Esophagus muscularis mucosa (tissue), 4 donors: Measurements from ENCODE around the gene ITGB6. TPM values are rescaled to one million over a fixed set of nuclear protein-coding genes. Genes with fewer than 3 reads are reported as not detected.
"Not testable (repeated sequence)": the region's sequence is repeated elsewhere in the genome, so short reads cannot be mapped to it uniquely, and the experiment has no call there.

Experiments
- DNase-seq: peaks from one replicate; pipeline ENCODE4 v3.0.0-alpha.2; 2017; ENCODE audit errors: extremely low spot score
- H3K27ac ChIP-seq, 4 donors: fragments of 200-600 bp; sonication (generic); replicated peaks in 1 of 4; 1 replicate in 3 of 4; 2 replicates in 1 of 4; pipeline ENCODE4 v1.5.1; 2016 to 2019; ENCODE audit warnings: mild to moderate bottlenecking in 1 of 4
- H3K27me3 ChIP-seq, 4 donors: fragments of 200-600 bp; sonication (generic); one replicate each; pipeline versions ENCODE4 v1.5.1 to v1.6.0; 2016 to 2019
- H3K36me3 ChIP-seq, 4 donors: fragments of 200-600 bp; sonication (generic); one replicate each; pipeline ENCODE4 v1.5.1; 2016 to 2019
- H3K4me1 ChIP-seq, 4 donors: fragments of 200-600 bp; sonication (generic); one replicate each; pipeline ENCODE4 v1.5.1; 2016 to 2019
- H3K4me3 ChIP-seq, 4 donors: fragments of 200-600 bp; sonication (generic); 1 replicate in 2 of 4; 2 replicates in 2 of 4; pipeline ENCODE4 v1.5.1; 2016 to 2019; ENCODE audit warnings: mild to moderate bottlenecking in 4 of 4, moderate library complexity in 1 of 4
- H3K9me3 ChIP-seq, 4 donors: fragments of 200-600 bp; sonication (generic); 1 replicate in 3 of 4; 2 replicates in 1 of 4; pipeline ENCODE4 v1.5.1; 2016 to 2019
- CTCF ChIP-seq, 3 experiments: fragments of 200-600 bp in 2 of 3; fragments of 450-650 bp in 1 of 3; sonication (generic) in 2 of 3; IDR thresholded peaks; one replicate each; pipeline ENCODE4 v1.5.1; 2017 to 2019; ENCODE audit warnings: antibody characterized with exemption in 3 of 3, mild to moderate bottlenecking in 2 of 3, moderate library complexity in 1 of 3
- EP300 ChIP-seq: sonication (generic); formaldehyde crosslinking; IDR thresholded peaks from one replicate; pipeline ENCODE4 v1.6.1; 2017; ENCODE audit warnings: antibody characterized with exemption
- POLR2A ChIP-seq: fragments of 450-650 bp; IDR thresholded peaks from one replicate; pipeline ENCODE4 v1.6.1; 2017; ENCODE audit warnings: antibody characterized with exemption, moderate library complexity, mild to moderate bottlenecking, low read depth
- POLR2AphosphoS5 ChIP-seq, 2 donors: sonication (generic); formaldehyde crosslinking; IDR thresholded peaks; one replicate each; pipeline ENCODE4 v1.6.1; 2017; ENCODE audit warnings: antibody characterized with exemption in 2 of 2
- WGBS: methylation state at CpG from one replicate; pipeline ENCODE4 v1.1.5; 2018; 5-methylcytosine and 5-hydroxymethylcytosine counted together
- intact Hi-C: fragments of 100-400 bp; cut with DNase I; formaldehyde crosslinking; loops from one replicate; pipeline ENCODE4 v1.15.1; 2023
- total RNA-seq, 4 donors: library from RNA; depleted of rRNA; stranded (reverse); fragments of >200 nt; gene quantifications; one replicate each; pipeline versions ENCODE4 v1.1.0 to v1.2.1, GENCODE V29; 2016

Gene ITGB6
- total RNA-seq, 4 donors from 2014 or later: 0.17 to 3.4 TPM; not detected in 2

- no peaks in the 10 kb centered on the region for H3K4me1 ChIP-seq
- WGBS: 72% methylated on average over 6 of the region's 6 CpGs
- intact Hi-C loops: no loop called here
- H3K27me3 ChIP-seq: no peaks in the 10 kb centered on the region
- H3K36me3 ChIP-seq: no peaks in the 10 kb centered on the region
- no peak for DNase-seq
- no peak for TF ChIP-seq EP300
- no peak for TF ChIP-seq POLR2AphosphoS5 (IDR thresholded peaks at IDR 0.05)
- no peak for TF ChIP-seq CTCF (IDR thresholded peaks at IDR 0.05)
- no peak for TF ChIP-seq POLR2A
- H3K4me3 ChIP-seq: no peak overlapping the region
- H3K27ac ChIP-seq: no peak overlapping the region
- H3K9me3 ChIP-seq: no peaks in the 10 kb centered on the region
Measured at GRCh38 chr2:160125828-160126227, 74.2 kb downstream of the ITGB6 start.

- Histone ChIP-seq H3K27me3 (no peaks in the 10 kb centered on the region), H3K9me3 (no peaks in the 10 kb centered on the region), H3K4me1 (no peaks in the 10 kb centered on the region), H3K27ac (no peak overlapping the region), H3K36me3 (no peaks in the 10 kb centered on the region), H3K4me3 (no peak overlapping the region)
- DNase-seq: no peak
- intact Hi-C loops: no loop called here
- no peak for TF ChIP-seq POLR2AphosphoS5 (IDR thresholded peaks at IDR 0.05)
- TF ChIP-seq POLR2A: no peak
- TF ChIP-seq EP300: no peak
- no peak for TF ChIP-seq CTCF (IDR thresholded peaks at IDR 0.05)
- WGBS: 95% methylated on average over 2 of the region's 2 CpGs
Measured at GRCh38 chr2:160125366-160125765, 74.7 kb downstream of the ITGB6 start.

GRCh38 chr2:160124571-160124970 lies 75.5 kb downstream of the ITGB6 start:
- DNase-seq: no peak
- Histone ChIP-seq H3K27ac (no peak overlapping the region), H3K4me1 (no peaks in the 10 kb centered on the region), H3K36me3 (no peaks in the 10 kb centered on the region), H3K27me3 (no peaks in the 10 kb centered on the region), H3K9me3 (no peaks in the 10 kb centered on the region), H3K4me3 (no peak overlapping the region)
- intact Hi-C loops: no loop called here
- WGBS: 88% methylated on average over 1 of the region's 1 CpG
- TF ChIP-seq POLR2A (no peak), POLR2AphosphoS5 (IDR thresholded peaks at IDR 0.05) (no peak), EP300 (no peak), CTCF (IDR thresholded peaks at IDR 0.05) (no peak)

- not testable (repeated sequence) for H3K36me3 ChIP-seq, H3K4me1 ChIP-seq, DNase-seq, H3K27ac ChIP-seq, H3K27me3 ChIP-seq, H3K9me3 ChIP-seq, H3K4me3 ChIP-seq
- intact Hi-C loops: loop anchor here (5.0 to 10.0 kb wide), 2 partner anchors 100 to 878 kb away; no protein-coding TSS in a partner anchor
- WGBS: 60% methylated on average over 1 of the region's 8 CpGs
Measured at GRCh38 chr2:160114721-160115120, 85.4 kb downstream of the ITGB6 start.

- Histone ChIP-seq H3K4me3 (no peak overlapping the region), H3K9me3 (no peaks in the 10 kb centered on the region), H3K27me3 (no peaks in the 10 kb centered on the region), H3K36me3 (no peaks in the 10 kb centered on the region), H3K27ac (no peak overlapping the region), H3K4me1 (no peaks in the 10 kb centered on the region)
- DNase-seq: no peak
- TF ChIP-seq POLR2A (no peak), POLR2AphosphoS5 (IDR thresholded peaks at IDR 0.05) (no peak), CTCF (IDR thresholded peaks at IDR 0.05) (no peak), EP300 (no peak)
- intact Hi-C loops: loop anchor here (5.0 to 10.0 kb wide), 2 partner anchors 101 to 878 kb away; no protein-coding TSS in a partner anchor
- WGBS: 94% methylated on average over 3 of the region's 3 CpGs
Measured at GRCh38 chr2:160114020-160114419, 86.1 kb downstream of the ITGB6 start.
